CD4-positive, alpha-beta T cell treated with Interleukin-21 for 1 hour (primary cell): ENCODE results near the gene TENM4.
"Not testable (repeated sequence)": the region's sequence is repeated elsewhere in the genome, so short reads cannot be mapped to it uniquely, and the experiment has no call there.

Experiments used
- DNase-seq: peaks from one replicate; pipeline ENCODE4 v3.0.0-alpha.2; 2020

The TENM4 gene

GRCh38 chr11:79200398-79201070, 240.3 kb downstream of the TENM4 start:
- no peak for DNase-seq

DNA sequence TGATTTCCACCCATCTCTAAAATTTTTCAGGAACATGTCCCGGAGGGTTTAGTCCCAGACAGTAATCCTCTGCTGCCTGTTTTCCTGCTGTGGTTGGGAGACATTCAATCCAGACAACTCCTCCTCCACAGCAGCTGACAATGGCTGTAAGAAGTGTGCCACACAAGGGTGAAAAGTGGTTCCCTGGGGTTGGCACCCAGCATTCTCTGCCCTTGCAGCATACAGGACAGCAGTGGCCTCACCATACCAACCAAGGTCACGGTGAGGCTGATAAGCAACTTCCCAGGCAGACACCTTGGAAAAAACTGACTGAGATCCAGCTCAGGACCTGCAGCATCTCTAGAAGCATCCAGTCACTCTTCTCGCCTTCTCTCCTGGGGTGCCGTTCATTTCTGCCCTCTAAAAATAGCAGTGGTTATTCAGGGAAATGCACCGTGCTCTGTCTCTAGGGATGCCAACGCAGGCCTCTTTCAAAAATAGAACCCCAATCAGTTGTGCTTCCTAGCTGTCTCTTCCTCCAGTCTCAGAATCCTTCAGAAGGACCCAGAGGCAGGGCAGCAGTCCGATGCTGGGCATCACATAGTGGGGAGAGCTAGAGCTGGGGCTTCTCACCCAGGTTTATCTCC, 241.0 kb downstream of the TENM4 start:
- DNase-seq, result no peak

DNA sequence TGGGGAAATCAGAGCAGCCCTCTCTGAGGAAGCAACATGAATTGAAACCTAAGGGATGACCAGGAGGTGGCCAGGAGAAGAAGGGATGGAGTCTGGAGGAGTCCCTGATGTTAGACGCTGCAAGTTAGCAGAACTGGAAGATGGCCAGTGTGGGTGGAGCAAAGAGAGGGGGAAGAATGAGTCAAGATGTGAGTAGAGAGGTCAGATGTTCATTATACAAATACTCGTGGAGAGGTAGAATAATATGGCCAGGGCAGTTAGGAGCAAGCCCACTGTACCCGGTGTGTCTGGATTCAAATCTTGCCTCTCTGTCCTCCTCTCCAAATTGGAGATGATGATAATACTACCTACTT, 242.0 kb downstream of the TENM4 start:
- DNase-seq, result no peak

DNA sequence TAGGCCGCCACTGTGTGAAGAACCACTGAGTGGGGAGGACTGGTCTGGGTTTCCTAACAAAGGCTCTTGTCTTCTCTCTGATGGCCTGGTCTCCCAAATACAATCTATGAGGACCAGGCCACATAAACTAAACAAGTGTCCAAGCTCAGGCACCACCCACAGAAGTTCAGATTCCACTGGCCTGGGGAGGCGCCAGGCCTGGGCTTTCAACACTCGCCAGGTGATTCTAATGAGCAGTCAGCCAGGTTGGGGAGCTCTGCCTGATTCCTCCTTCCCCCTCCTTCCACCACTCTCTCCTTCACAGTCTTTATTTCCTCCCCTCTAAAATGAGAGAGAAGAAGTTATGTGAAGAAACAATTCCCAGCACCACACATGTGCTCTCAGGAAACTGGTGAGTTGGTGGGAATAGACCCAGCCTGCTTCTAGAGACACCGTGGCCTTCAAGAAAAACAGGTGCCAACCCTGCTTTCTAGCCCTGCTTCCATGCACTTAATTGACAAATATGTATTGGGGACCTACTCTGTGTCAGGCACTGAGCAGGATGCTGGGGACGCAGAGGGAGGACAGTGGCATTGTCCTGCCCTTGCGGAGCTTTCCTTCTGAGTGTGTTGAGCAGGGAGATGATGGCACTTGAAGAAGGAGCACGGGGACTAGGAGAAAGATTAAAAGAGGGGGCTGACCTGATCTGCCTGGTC, 242.5 kb downstream of the TENM4 start:
- DNase-seq, result no peak

- DNase-seq, result no peak
These were observed 243.9 kb downstream of the TENM4 start for GRCh38 chr11:79196950-79197349.

- DNase-seq, result no peak
These were observed 245.6 kb downstream of the TENM4 start for GRCh38 chr11:79195209-79195608.

DNA sequence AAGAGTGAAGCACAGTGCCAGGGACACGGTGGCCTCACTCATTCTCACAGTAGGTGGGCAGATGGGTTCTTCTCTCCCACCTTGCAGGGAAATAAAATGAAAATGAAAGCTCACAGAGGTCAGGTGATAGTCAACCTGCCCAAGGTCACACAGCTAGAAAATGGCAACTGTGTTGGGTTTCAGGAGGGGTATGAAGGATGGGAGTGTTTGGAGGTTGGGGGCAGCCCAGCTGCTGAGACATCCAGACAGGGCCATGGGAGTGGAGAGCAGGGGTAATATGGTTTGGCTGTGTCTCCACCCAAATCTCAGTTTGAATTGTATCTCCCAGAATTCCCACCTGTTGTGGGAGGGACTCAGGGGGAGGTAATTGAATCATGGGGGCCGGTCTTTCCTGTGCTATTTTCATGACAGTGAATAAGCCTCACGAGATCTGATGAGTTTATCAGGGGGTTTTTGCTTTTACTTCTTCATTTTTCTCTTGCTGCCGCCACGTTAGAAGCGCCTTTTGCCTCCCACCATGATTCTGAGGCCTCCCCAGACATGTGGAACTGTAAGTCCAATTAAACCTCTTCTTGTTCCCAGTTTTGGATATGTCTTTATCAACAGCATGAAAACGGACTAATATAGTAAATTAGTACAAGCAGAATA, 247.0 kb downstream of the TENM4 start:
- no peak for DNase-seq

- DNase-seq, result no peak
These were observed 248.0 kb downstream of the TENM4 start for GRCh38 chr11:79192836-79193235.

- DNase-seq, result not testable (repeated sequence)
These were observed 249.1 kb downstream of the TENM4 start for GRCh38 chr11:79191716-79192115.

DNA sequence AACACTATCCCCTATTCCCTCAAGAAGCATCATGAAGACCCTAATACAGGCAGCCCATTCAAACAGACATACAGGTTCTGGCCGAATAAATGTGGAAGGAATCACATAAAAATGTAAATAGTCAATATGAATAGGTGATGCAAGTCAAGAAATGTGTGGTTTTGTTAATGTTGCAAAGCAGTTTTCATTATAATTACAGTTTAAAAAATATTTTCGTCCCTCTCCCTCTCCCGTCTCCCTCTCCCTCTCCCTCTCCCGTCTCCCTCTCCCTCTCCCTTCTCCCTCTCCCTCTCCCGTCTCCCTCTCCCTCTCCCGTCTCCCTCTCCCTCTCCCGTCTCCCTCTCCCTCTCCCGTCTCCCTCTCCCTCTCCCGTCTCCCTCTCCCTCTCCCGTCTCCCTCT, 250.3 kb downstream of the TENM4 start:
- DNase-seq, result not testable (repeated sequence)

DNA sequence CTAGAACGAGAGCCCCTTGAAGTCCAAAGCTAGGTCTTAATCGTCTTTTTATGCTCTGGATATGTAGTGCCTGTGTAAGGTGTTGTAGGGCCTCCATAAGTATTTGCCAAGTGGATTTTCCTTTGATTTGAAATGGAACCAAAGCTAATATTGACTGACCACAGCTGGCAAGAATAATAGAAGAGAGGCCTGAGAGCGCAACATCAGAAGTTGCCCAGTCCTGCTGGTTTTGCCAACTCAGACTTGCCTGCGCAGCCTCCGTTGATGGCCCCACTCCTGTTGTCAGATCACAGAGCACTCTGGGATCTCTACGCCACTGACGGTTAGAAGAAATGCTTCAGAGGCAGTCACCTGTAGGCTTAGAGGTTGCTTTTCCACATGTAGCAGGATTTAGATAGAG, 251.2 kb downstream of the TENM4 start:
- no peak for DNase-seq

GRCh38 chr11:79189055-79189454, 251.8 kb downstream of the TENM4 start:
- DNase-seq, result no peak

- DNase-seq, result no peak
These were observed 254.2 kb downstream of the TENM4 start for GRCh38 chr11:79186669-79187068.

GRCh38 chr11:79185351-79185750, 255.5 kb downstream of the TENM4 start:
- no peak for DNase-seq

DNA sequence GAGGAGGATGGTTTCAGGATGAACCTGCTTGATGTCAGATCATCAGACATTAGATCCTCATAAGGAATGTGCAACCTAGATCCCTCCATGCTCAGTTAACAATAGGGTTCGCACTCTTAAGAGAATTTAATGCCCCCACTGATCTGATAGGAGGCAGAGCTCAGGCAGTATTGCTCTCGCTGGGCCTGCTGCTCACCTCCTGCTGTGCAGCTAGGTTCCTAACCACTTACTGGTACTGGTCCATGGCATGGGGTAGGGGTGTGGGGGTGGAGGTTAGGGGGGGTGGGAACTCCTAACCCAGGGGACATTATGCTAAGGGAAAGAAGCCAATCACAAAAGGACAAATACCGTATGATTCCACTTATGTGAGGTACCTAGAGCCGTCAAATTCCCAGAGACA, 256.5 kb downstream of the TENM4 start:
- DNase-seq, result no peak

DNA sequence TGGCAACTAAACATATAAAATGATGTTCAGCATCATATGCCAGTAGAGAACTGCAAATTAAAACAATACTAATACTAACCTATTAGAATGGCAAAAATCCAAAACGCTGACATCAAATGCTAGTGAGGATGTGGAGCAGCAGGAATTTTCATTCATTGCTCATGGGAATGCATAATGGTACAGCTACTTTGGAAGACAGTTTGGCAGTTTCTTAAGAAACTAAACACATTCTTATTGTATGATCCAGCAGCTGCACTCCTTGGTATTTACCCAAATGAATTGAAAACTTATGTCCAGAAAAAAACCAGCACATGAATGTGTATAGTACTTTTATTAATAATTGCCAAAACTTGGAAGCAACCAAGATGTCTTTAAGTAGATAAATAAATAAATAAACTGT, 258.0 kb downstream of the TENM4 start:
- DNase-seq, result no peak

GRCh38 chr11:79179087-79179486, 261.7 kb downstream of the TENM4 start:
- DNase-seq, result no peak

- no peak for DNase-seq
These were observed 266.5 kb downstream of the TENM4 start for GRCh38 chr11:79174045-79175008.

- no peak for DNase-seq
These were observed 267.2 kb downstream of the TENM4 start for GRCh38 chr11:79173615-79174014.

- no peak for DNase-seq
These were observed 270.5 kb downstream of the TENM4 start for GRCh38 chr11:79170321-79170720.

DNA sequence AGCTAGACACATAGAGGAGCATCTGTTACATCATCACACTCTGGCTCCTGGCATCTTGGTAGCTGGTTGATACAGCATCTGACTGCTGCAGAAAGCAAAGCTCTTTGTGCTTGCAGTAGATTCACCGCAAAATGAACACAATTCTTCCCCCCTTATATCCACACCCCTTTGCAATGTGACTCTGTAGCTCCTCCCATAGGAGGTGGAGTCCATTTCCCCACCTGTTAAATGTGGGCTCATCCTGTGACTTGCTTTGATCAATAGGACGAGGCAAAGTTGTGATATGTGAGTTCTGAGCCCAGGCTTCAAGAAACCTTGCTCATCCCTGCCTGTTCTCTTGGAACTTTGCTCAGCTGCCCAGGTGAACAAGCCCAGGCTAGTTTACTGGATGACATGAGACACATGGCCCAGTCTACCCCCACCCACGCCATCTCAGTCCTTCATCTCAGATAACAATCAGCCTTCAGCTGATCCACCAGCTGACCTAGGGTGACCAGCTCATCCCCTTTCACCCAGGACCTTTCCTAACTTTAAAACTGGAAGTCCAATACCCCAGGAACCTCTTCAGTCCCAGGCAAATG, 272.2 kb downstream of the TENM4 start:
- no peak for DNase-seq

DNA sequence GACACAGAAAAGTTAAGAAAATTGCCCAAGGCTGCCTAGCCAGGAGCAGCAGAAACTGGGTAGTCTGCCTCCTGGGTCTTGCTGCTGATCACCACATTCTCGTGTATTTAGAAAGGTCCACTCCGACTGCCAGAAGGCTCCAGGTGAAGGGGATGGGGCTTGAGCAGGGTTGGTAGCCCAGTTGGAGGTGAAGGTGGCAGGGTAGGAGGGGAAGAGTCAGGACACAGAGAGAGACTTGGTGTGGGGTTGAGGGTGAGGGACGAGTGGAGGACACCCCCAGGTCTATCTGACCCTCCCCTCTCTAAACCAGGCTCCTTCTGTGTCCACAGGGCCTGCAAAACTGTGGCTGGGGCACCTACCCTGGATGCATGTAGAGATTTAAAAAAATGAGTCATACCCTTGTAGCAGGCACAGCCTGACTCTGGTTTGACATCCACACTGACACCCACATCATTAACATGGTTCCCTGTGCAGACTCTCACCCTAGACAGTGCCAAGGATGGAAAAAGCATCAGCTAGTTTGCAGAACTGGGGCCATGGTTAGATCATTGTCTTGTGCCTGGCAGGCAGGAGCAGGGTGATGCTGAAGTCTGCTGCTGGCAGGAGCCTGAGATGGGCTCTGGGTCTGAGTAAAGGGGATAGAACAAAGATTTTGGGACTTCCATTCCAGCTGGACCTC, 273.2 kb downstream of the TENM4 start:
- DNase-seq, result no peak
